ENCODE measurements around the gene GABBR2.

Gene GABBR2

GRCh38 chr9:98700801-98701200 is 7.9 kb downstream of the GABBR2 start:
- FAIRE-seq, result no peak
- no peak for TF ChIP-seq CTCF (IDR thresholded peaks at IDR 0.05; ENCODE audit: insufficient read depth, missing control alignments)
- no peak for DNase-seq (ENCODE audit: insufficient read length, low spot score)

- TF ChIP-seq CTCF (IDR thresholded peaks at IDR 0.05; ENCODE audit: insufficient read depth, missing control alignments), result no peak
- FAIRE-seq, result no peak
- no peak for DNase-seq (ENCODE audit: insufficient read length, low spot score)
Measured at GRCh38 chr9:98698856-98699255, 9.9 kb downstream of the GABBR2 start.

GRCh38 chr9:98694943-98695342 is 13.8 kb downstream of the GABBR2 start:
- TF ChIP-seq CTCF (IDR thresholded peaks at IDR 0.05; ENCODE audit: insufficient read depth, missing control alignments), result no peak
- FAIRE-seq (no peak), DNase-seq (ENCODE audit: insufficient read length, low spot score) (no peak)

- no peak for FAIRE-seq
- no peak for TF ChIP-seq CTCF (IDR thresholded peaks at IDR 0.05; ENCODE audit: insufficient read depth, missing control alignments)
Measured at GRCh38 chr9:98692392-98692791, 16.3 kb downstream of the GABBR2 start.

GRCh38 chr9:98691890-98692289 is 16.8 kb downstream of the GABBR2 start:
- FAIRE-seq (no peak), DNase-seq (ENCODE audit: insufficient read length, low spot score) (no peak)

More at GRCh38 chr9:98692392-98692791, 16.3 kb downstream of the GABBR2 start:
- no peak for DNase-seq (ENCODE audit: insufficient read length, low spot score)

GRCh38 chr9:98690686-98691085 is 18.0 kb downstream of the GABBR2 start:
- DNase-seq (ENCODE audit: insufficient read length, low spot score), result no peak
- FAIRE-seq, result no peak
- no peak for TF ChIP-seq CTCF (IDR thresholded peaks at IDR 0.05; ENCODE audit: insufficient read depth, missing control alignments)

More at GRCh38 chr9:98691890-98692289, 16.8 kb downstream of the GABBR2 start:
- no peak for TF ChIP-seq CTCF (IDR thresholded peaks at IDR 0.05; ENCODE audit: insufficient read depth, missing control alignments)

- no peak for TF ChIP-seq CTCF (IDR thresholded peaks at IDR 0.05; ENCODE audit: insufficient read depth, missing control alignments)
- DNase-seq (ENCODE audit: insufficient read length, low spot score), result no peak
- FAIRE-seq, result no peak
Measured at GRCh38 chr9:98688710-98689495, 19.8 kb downstream of the GABBR2 start.

Data from D721Med (cell line).